ENCODE results near the gene MAOB.

GRCh38 chrX:43822014-43822413 lies 60.2 kb downstream of the MAOB start:
- TF ChIP-seq CTCF (conservative IDR thresholded peaks at IDR 0.05 in 1 of 2, IDR thresholded peaks at IDR 0.05 in 1 of 2; ENCODE audit: low read depth in 1 of 2, low read length in 2 of 2) (no peak), EZH2 (IDR thresholded peaks at IDR 0.05; ENCODE audit: low read length, missing control alignments) (no peak)

Measured in fibroblast of lung (primary cell).